GM19238 (cell line): ENCODE measurements around the gene GLIS1.

Source experiments
- DNase-seq: peaks from one replicate; pipeline ENCODE4 v3.0.0; 2011; ENCODE audit warnings: low spot score; ENCODE audit not compliant: insufficient read length

GLIS1 gene

DNA sequence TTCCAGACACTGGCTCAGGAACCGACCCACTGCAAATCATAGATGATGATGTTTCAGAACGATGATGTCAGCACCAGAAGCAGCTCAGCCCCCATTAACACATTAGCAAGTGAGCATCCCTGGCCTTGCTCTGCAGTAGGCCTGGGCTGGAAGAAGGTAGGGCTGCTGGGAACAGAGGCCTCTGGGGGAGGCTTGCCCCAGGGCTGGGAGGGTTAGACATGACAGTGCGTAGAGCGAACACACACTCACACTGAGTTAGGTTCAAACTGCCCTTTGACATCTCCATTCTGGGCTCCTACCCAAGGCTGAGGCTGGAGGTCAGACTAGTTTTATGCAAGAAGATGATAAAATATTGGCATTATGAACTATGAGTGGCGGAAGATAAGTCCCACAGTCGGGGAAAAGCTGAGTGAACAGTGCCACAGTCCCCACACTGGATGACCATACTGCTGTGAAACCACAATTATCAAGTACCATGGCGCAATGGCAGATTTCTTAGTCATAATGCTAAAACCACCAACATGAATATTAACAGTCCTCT is 188.7 kb downstream of the GLIS1 start:
- no peak for DNase-seq

DNA sequence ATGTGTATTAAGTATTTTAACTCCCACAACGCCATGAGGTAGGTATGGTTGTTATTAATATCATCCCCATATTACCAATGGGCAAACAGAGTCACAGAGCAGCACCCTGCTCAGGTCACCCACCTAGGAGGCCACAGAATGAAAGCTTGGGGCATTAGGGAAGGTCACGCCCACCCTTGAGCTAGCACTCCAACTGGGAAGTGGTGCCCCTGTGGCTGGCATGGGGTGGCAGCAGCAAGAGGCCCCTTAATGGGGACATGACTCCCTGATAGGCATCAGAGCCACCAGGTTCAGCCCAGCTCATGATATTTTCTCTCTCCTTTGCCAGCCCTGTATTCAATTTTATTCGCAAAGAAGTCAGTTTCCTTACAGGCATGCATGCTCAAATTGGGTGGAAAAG is 189.2 kb downstream of the GLIS1 start:
- no peak for DNase-seq

DNA sequence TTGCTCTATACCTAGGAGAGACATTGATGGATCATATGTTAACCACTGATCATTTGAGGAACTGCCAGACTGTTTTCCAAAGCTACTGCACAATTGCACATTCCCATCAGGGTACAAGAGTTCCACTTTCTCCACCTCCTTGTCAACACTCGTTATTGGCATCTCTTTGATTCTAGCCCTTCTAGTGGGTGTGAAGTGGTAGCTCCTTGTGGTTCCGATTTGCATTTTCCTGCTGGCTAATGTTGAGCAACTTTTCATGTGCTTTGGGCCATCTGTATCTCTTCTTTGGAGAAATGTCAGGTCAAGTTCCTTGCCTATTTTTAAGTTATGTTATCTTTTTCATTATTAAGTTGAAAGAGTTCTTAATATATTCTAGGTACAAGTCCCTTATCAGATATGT is 189.7 kb downstream of the GLIS1 start:
- no peak for DNase-seq

DNA sequence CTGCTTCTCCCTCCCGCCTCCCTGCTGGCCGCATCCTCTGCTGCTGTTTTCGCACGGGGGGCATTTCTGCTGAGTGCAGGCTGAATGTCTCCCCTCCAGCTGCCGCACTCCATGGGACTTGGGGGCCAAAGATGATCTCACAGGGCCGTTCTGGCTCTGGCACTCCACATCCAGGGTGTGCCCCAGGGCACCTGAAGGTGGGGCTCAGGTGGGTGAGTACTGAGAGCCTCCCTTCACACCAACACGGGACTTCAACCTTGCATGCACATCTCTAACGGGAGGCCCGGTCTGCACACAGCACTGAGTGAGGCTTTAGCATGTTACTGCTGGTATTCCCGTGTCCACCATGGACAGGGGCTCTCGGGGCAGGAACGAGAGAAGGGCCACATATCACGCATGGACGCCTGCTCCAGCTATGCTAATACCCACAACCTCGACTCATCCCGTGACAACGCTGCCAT is 190.9 kb downstream of the GLIS1 start:
- no peak for DNase-seq

DNA sequence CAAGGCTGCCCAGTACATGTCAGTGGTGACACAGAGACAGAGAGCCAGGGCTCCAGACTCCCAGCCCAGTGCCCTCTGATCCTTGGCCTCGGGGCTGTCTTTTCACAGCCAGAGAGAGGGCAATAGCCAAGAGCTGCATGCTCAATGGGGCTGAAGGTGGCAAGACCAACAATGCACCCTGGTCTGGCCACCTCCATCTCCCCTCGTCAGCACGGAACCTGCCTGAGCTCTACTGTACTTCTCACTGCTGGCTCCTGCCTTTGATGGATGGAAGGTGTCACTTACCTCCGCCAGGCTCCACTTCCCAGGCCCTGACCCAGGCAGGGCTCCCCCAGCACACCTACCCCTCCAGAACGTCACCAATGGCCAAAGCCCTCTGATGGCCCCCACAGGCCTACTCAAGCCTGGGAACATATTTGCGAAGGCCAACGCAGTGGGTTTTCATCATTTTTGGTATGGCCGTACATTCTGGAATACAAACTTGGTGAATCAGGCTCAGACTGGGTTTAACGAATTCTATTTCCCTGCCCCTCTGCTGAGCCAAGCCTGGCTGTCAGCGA is 191.7 kb downstream of the GLIS1 start:
- no peak for DNase-seq

DNA sequence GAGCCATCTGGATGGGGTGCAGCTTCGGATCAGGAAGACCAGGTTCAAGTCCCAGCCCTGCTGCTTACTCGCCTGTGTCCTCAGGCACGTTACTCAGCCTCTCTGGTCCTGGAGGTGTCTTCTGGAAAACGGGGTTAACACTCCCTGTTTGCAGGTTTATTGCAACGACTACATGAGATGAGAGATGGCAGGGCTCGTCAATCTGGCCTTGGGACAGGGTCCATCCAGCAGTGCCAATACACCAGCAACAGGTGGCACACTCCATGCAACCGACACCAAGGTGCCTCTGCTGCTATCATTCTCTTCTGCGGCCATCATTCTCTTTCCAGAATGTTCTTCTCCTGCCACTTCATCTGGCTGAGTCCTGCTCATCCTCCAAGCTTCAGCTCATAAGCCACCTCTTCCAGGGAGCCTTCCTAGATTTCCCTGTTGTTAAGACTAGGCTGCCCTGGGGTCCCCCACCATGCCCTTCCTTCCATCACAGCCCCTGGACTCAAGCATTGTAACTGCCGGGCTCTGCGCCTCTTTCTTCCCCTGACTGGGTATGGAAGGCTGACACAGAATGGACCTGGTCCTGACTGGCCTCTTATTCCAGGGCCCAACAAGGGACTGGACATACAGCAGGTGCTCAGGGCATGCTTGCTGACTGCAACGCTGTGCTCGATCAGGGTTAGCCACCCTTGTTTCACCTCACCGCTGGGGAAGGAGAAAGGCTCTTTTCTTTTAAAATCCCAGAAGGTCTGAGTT is 192.4 kb downstream of the GLIS1 start:
- no peak for DNase-seq

DNA sequence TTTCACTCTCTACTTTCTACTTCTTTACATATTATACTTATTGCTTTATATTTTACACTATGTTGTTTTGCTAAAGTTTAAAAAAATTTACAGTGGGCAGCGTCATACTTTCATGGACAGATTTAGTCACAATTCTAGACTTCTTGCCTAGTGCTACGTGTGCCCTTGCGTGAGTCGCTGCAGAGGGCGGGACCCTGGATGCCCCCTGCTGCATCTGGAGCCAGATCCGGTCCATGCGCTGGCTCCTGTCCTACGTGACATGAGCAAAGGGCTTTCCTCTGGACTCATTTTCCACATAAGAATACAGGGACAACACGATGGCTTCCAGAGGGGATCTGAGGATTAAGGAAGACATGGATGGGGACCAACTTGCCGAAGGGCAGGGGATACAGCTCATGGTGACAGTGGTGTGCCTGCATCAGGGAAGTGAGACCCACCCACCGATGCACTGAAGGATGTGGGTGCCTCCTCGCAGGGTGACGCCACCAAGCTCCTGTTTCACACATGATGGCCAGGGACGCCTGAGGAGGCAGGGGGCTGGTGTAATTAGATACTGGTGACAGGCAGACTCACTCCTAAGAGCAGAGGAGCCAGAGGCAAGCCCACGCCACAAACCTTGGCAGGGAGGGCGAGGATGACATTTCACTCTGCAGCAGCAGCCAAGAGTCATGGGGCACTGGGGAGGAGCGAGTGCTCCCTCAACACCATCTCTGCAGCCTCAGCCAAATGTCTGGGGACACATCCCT is 193.1 kb downstream of the GLIS1 start:
- DNase-seq, result no peak

DNA sequence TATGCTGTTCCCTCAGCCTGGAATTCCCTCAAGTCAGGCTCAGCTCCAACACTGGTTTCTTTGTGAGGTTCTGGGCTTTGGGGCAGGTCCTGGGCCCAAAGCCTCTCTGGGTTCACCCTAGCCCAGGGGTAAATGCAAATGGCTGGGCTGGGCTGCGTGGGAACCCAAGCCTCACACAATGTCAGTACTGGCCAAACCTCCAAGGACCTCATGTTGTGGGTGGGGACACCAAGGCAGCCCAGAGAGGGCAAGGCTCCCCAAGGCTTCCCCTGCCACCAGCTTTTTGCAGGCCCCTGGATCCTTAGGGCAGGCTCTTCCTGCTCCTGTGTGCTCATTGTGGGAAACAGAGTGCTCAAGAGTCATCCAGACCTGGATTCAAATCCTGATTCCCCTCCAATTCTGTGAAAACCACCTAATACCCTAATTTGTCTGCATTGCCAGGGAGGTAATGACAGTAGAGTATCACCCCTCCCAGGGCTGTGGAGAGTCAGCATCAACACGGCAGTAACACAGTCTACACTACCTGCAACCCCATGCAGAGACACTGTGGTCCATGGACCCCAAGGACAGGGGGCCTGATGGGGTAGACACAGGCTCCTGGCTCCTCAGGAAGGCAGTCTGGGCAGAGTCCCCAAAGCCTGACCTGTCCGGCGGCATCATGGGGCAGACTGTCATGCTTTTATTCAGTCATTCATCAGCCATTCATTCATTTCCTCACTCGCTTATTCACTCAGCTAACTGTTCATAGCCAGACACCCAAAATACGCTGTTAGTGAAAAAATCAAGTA is 194.0 kb downstream of the GLIS1 start:
- no peak for DNase-seq

DNA sequence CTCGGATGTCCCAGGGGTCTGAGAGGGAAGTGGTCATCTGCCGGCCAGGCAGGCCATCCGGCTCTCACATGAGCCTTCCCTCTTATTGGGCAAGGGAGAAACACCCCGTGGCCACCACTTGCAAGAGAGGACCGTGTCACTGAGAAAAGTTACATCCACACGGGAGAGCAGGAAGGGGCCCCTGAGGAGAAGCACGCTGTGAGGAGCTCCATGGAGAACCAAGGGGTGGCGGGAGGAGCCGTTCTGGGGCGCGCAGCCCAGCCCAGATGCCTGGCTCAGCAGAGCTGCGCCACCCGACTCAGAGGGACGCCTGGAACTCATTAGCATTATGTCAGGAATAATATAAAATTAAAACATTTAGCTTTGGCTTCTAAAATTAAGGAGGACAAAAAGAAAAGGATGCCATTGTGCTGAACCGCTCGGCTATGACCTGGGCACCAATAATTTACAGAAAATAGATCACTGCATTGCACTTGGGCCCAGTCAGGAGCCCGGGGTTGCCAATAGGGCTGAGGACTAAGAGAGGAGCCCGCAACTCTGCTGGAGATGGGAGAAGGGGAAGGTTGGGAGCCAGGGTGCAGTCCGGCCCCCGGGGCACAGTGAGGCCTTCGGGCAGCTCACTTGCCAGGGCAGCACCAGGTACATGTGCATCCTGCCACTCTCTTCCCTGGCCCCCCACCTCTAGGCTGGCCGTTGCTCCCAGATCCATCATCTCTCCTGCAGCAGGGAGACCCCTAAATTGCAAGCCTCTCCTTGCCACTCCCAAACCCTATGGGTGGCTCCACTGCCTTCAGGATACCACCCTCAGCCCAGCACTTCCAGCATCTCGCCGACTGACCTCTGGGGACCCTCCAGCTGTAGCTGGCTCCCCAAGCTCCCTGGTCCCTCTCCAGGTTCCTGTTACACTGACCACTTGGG is 194.9 kb downstream of the GLIS1 start:
- no peak for DNase-seq

DNA sequence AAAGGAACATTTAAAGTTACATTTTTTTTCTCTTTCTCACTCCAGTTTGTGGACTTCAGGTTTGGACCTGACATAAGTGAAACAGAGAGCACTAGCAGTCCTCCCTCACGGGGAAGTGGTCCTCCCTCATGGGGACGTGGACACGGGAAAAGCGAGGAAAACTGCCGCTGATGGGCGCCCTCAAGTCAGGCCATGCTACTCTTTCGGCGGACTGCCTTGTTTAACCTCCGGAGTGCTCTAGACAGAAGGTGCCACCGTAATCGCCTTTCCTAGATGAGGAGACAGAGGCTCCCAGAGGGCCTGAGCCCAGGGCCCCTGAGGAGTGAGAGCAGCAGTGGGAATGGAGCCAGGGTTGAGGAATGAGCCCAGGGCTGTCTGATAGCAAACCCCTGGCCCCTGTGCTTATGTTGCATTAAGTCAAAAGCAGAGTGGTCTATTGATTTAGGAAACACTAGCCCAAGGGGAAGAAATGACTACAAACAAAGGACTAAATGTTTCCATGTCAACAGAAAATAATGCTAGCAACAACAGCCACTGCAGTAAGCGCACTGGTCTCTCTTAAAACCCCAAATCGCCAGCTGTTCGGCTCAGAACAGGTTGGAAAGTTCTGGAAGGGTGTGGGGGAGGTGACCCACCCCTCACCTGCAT is 195.7 kb downstream of the GLIS1 start:
- DNase-seq, result no peak

DNA sequence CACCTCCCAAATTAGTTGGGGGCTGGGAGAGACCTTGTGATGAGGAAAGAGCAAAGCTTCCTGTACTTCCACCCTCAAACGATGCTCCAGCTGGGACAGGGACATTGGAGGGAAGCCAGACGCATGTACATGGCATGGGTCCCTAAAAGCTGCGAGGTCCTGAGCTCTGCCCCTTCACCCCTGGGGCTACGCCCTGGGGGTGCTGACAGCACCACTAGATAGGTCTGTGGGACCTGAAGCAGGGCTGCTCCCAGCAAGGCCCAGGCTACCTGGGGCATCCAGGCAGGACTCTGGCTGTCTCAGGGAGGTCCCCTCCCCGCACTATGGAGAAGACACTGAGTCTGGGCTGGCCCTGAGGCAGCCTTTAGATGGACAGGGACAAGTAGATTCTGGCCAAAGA is 196.4 kb downstream of the GLIS1 start:
- no peak for DNase-seq

DNA sequence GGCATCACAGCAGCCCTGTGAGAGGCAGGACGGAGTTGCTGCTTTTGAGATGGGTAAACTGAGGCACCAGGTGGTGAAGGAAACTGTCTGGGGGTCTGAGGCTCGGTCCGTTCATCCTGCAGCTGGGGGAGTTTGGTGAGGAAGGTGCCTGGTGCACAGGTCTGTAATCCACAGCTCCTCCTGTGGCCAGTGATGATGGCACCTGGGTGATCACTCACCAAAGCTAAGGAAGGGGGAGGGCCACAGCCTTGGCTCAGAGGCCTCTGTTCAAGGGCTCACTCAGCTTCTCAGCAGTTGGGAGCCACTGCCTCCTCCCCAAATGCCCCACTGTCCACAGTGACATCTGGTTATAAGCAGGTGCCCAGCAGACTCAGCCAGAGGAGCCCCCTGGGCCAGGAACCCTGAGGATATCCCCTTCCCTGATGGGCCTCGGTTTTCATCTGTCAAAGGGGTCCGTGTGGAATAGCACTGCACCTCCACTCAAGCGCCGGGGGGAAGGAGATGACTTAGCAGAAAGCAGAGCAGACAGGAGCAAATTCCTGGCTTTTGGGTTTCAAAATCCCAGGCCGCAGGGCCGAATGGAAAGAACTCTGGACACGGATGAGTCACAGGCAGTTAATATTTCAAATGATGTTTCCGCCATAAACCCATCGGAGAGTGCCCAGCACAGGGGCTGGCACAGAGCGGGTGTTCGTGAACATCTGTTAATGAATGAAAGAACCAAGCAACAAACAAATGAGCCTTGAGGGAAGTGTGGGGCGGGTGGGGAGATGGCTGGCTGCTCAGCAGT is 197.0 kb downstream of the GLIS1 start:
- DNase-seq, result no peak

DNA sequence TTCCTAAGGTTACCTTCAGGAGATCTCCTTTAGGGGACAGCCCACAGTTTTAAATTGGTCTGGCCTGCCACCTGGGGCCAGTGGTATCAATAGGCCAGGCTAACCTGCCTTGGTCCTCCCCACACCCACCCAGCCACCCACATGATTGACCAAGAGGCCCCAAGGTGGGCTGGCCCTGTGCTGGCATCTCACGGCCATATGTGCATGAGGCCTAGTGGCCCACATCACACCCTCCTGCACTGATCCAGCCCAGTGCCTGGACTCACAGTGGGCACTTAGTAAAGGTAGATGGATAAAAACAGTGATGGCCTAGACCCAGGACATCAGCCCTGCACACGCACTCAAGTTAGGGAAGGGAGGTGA is 197.7 kb downstream of the GLIS1 start:
- no peak for DNase-seq

DNA sequence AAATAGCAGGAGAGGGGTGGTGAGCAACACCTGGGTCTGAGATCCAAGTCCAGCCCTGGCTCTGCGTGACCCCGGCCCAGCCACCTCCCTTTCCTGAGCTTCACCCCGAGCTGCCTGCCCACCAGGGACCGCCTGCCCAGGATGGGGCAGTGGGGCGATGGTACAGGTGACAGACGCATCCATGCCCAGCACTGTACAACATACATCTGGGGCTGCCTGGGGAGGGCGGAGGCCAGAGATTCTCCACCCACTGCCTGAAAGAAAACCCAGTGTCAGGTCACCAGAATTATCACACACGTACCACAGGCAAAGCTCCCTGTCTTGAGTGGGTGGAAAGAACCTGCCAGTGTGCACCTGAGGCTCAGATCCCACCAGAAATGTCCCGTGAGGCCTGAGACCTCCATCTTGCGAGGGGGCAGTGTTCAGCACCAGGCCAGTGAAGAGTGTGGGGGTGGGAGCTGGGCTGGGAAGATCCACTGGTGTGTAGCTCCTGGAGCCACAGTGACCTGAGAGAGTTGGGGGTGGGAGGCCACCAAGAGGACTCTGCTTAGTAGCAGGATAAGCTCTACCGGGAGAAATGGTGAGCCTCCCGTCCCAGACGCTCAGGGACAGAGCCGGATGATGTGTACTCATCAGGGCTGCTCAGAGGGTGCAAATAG is 198.2 kb downstream of the GLIS1 start:
- DNase-seq, result no peak

DNA sequence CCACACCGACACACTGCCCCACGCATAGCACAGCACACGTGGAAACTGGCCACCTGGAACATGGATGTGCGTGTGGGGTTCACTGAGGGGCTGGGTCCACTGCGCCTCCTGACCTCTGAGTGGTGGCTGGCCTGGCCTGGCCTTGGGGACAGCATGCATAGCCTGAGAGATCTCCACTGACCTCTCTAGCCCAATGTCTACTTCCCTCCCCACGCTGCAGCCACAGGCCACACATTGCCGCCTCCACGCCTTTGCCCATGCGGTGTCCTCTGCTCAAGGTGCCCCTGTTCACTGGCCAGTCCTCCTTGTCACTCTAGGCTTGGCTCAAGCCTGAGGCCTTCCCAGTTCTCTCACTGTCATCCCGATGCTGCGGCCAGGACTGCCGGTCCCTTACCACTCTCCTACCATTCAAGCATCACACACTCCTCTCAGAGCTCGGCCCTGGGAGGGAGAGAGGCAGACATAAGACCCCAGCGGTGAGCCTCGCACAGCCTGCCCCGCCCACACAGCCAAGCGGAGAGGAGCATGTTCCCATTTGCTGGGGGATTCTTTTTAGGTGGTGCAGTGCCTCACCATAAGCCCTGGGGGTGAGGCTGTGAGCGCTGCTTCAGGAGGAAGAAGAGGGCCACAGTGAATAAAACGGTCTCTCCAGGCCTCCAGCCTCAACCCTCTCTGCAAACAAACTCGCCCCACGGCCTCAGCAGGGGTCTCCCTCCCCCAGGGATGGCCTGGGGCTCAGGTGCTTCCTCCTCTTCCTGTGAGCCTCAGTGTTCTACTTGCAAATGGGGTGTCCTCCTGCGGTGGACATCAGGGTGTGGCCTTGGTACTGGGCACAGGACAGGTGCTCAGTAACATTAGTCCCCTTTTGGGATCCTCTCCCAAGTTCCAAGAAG is 199.0 kb downstream of the GLIS1 start:
- no peak for DNase-seq

DNA sequence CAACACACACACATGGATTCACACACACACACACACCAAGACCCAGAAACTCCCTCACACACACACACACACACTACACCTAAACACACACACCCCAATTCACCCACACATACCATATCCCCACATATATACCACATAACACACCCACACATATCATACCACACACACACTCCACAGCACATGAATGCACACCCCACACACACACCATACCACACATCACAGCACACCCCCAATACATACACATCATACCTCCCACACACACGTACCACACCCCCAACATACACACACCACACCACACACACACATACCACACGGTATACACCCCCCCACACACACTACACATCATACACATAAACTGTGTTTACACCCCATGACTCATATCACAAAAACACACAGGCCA is 199.7 kb downstream of the GLIS1 start:
- DNase-seq, result no peak

DNA sequence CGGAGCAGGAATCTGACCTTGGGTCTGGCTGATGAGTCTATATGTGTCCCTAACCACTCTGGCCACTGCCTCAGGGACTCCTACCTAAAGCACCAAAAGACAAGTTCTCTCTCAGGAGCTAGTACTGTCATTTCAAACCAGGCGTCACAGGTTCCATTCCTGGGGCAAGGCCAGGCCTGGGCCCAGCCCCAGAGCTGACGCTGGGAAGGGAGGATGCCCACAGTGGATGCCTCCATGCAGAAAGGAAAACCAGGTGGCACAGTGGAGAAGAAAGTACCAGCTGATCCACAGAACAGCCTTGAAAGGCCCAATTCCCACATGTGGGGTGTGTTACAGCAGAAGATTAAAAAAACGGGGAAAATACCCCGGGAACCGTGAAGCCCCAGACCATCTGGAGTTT is 202.4 kb downstream of the GLIS1 start:
- DNase-seq, result no peak

DNA sequence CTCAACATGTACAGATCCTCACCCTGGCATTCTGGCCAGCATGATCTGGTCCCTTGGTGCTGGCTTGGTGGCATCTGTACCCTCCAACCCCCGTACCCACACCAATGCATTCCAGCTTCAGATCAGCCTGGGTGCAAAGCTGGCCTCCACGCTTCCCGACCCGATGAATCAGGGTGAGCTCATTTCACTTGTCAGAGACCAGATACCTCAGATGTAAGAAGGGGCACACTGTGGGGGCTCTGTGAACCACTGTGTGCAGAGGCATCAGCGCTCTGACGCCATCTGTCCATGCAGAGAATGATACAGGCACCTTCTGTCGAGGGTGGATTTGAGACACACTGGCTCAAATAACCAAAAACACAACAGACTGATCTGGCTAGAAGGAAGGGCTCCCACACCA is 203.1 kb downstream of the GLIS1 start:
- DNase-seq, result no peak
